H9 (cell line): ENCODE measurements around the gene SLC9A7. TPM values are rescaled to one million over a fixed set of nuclear protein-coding genes. Genes with fewer than 3 reads are reported as not detected.

Experiments
- DNase-seq: peaks from one replicate; pipeline ENCODE4 v3.0.0-alpha.2; 2017
- H2AFZ ChIP-seq: one replicate; pipeline ENCODE4 v1.6.1; 2013; ENCODE audit warnings: mild to moderate bottlenecking, low read length, control low read depth, moderate library complexity
- H2AK5ac ChIP-seq: 2 replicates; pipeline ENCODE4 v1.6.1; 2013; ENCODE audit warnings: low read length, control low read depth, mixed read lengths; ENCODE audit not compliant: insufficient read length
- H2BK120ac ChIP-seq: one replicate; pipeline ENCODE4 v1.6.1; 2013; ENCODE audit warnings: low read depth, mild to moderate bottlenecking, low read length, control low read depth, inconsistent platforms; ENCODE audit not compliant: poor library complexity, severe bottlenecking
- H2BK12ac ChIP-seq: 2 replicates; pipeline ENCODE4 v1.6.1; 2013; ENCODE audit warnings: low read length, control low read depth, mixed read lengths, low read depth; ENCODE audit not compliant: insufficient read length
- H2BK15ac ChIP-seq: 2 replicates; pipeline ENCODE4 v1.6.1; 2013; ENCODE audit warnings: low read depth, low read length, control low read depth
- H2BK20ac ChIP-seq: one replicate; pipeline ENCODE4 v1.6.1; 2013; ENCODE audit warnings: low read depth, mild to moderate bottlenecking, low read length, control low read depth, inconsistent platforms; ENCODE audit not compliant: poor library complexity, severe bottlenecking
- H2BK5ac ChIP-seq: 2 replicates; pipeline ENCODE4 v1.6.1; 2013; ENCODE audit warnings: low read length, control low read depth, mixed read lengths; ENCODE audit not compliant: insufficient read length
- H3K14ac ChIP-seq: 2 replicates; pipeline ENCODE4 v1.6.1; 2013; ENCODE audit warnings: low read length, control low read depth; ENCODE audit not compliant: insufficient read depth
- H3K18ac ChIP-seq: 2 replicates; pipeline ENCODE4 v1.6.1; 2013; ENCODE audit warnings: low read depth, mild to moderate bottlenecking, mixed read lengths, low read length, control low read depth; ENCODE audit not compliant: insufficient read length
- H3K23ac ChIP-seq: 2 replicates; pipeline ENCODE4 v1.6.1; 2013; ENCODE audit warnings: low read length, control low read depth, mixed read lengths, low read depth; ENCODE audit not compliant: insufficient read length
- H3K23me2 ChIP-seq: 2 replicates; pipeline ENCODE4 v1.6.1; 2013; ENCODE audit warnings: low read depth, mild to moderate bottlenecking, mixed read lengths, low read length, control low read depth; ENCODE audit not compliant: insufficient read length, poor library complexity, severe bottlenecking
- H3K27ac ChIP-seq: 2 replicates; pipeline ENCODE4 v1.5.1; 2013; ENCODE audit warnings: low read length, control low read depth, mixed read lengths, low read depth; ENCODE audit not compliant: insufficient read length
- H3K27me3 ChIP-seq: 2 replicates; pipeline ENCODE4 v1.6.1; 2013; ENCODE audit warnings: low read length, control low read depth, inconsistent platforms; ENCODE audit not compliant: insufficient read depth
- H3K4ac ChIP-seq: 2 replicates; pipeline ENCODE4 v1.6.1; 2013; ENCODE audit warnings: low read depth, mild to moderate bottlenecking, control low read depth, inconsistent platforms, low read length, moderate library complexity
- H3K4me1 ChIP-seq: 2 replicates; pipeline ENCODE4 v1.6.1; 2013; ENCODE audit warnings: low read length, control low read depth, inconsistent platforms; ENCODE audit not compliant: insufficient read depth
- H3K4me2 ChIP-seq: 2 replicates; pipeline ENCODE4 v1.6.1; 2013; ENCODE audit warnings: low read length, control low read depth, mixed read lengths; ENCODE audit not compliant: insufficient read length, insufficient read depth
- H3K56ac ChIP-seq: 2 replicates; pipeline ENCODE4 v1.6.1; 2013; ENCODE audit warnings: low read depth, mild to moderate bottlenecking, mixed read lengths, low read length, control low read depth; ENCODE audit not compliant: insufficient read length
- H3K79me1 ChIP-seq: 2 replicates; pipeline ENCODE4 v1.6.1; 2013; ENCODE audit warnings: low read depth, mild to moderate bottlenecking, moderate library complexity, low read length, control low read depth, inconsistent platforms; ENCODE audit not compliant: insufficient read depth, poor library complexity, severe bottlenecking
- H3K79me2 ChIP-seq: 2 replicates; pipeline ENCODE4 v1.6.1; 2013; ENCODE audit warnings: low read length, control low read depth, inconsistent platforms; ENCODE audit not compliant: insufficient read depth
- H3K9ac ChIP-seq: 2 replicates; pipeline ENCODE4 v1.6.1; 2013; ENCODE audit warnings: low read length, control low read depth, mixed read lengths; ENCODE audit not compliant: insufficient read length; ENCODE audit errors: extremely low read depth
- H3K9me3 ChIP-seq: one replicate; pipeline ENCODE4 v1.6.1; 2013; ENCODE audit warnings: low read depth, low read length, inconsistent platforms; ENCODE audit not compliant: control insufficient read depth
- H3T11ph ChIP-seq: one replicate; pipeline ENCODE4 v1.6.1; 2013; ENCODE audit warnings: mild to moderate bottlenecking, low read length, control low read depth, inconsistent platforms
- H4K20me1 ChIP-seq: one replicate; pipeline ENCODE4 v1.6.1; 2013; ENCODE audit not compliant: control insufficient read depth, insufficient read length, insufficient read depth
- H4K5ac ChIP-seq: 2 replicates; pipeline ENCODE4 v1.6.1; 2013; ENCODE audit warnings: low read depth, mild to moderate bottlenecking, mixed read lengths, low read length, control low read depth; ENCODE audit not compliant: insufficient read length
- H4K8ac ChIP-seq: replicated peaks from 2 replicates; pipeline ENCODE4 v1.6.1; 2013; ENCODE audit warnings: low read length, control low read depth, mixed read lengths, low read depth; ENCODE audit not compliant: insufficient read length
- H4K91ac ChIP-seq: 2 replicates; pipeline ENCODE4 v1.6.1; 2013; ENCODE audit warnings: low read depth, mild to moderate bottlenecking, moderate library complexity, mixed read lengths, low read length, control low read depth; ENCODE audit not compliant: insufficient read length
- H3K27ac Mint-ChIP-seq, 3 experiments: 2 replicates in 2 of 3; 3 replicates in 1 of 3; pipeline ENCODE4 v1.8.0; 2020 to 2021; ENCODE audit warnings: mixed read lengths in 3 of 3, mild to moderate bottlenecking in 1 of 3, moderate library complexity in 1 of 3
- H3K27me3 Mint-ChIP-seq: 2 replicates; pipeline ENCODE4 v1.8.0; 2021; ENCODE audit warnings: low read depth, mild to moderate bottlenecking, moderate library complexity, mixed read lengths
- H3K36me3 Mint-ChIP-seq, 3 experiments: 2 replicates in 2 of 3; 3 replicates in 1 of 3; pipeline ENCODE4 v1.8.0; 2020 to 2021; ENCODE audit warnings: low read depth in 3 of 3, mixed read lengths in 3 of 3; ENCODE audit not compliant: insufficient read depth in 1 of 3
- H3K4me1 Mint-ChIP-seq, 2 experiments: 2 replicates each; pipeline ENCODE4 v1.8.0; 2020; ENCODE audit warnings: mixed read lengths in 2 of 2
- H3K4me3 Mint-ChIP-seq, 2 experiments: 2 replicates in 1 of 2; 3 replicates in 1 of 2; pipeline ENCODE4 v1.8.0; 2020 to 2021; ENCODE audit warnings: mild to moderate bottlenecking in 2 of 2, mixed read lengths in 2 of 2, moderate library complexity in 1 of 2
- H3K9me3 Mint-ChIP-seq, 2 experiments: 2 replicates in 1 of 2; 3 replicates in 1 of 2; pipeline ENCODE4 v1.8.0; 2020; ENCODE audit warnings: mild to moderate bottlenecking in 2 of 2, mixed read lengths in 2 of 2, moderate library complexity in 1 of 2
- WGBS: extraction: QIAGEN DNeasy Blood & Tissue Kit; methylation state at CpG from one replicate; pipeline ENCODE4 v1.1.7; 2013; ENCODE audit warnings: missing lambda C conversion rate, low lambda C conversion rate, mixed read lengths; ENCODE audit not compliant: insufficient read length; ENCODE audit errors: extremely low coverage; 5-methylcytosine and 5-hydroxymethylcytosine counted together
- total RNA-seq: library from RNA; stranded (reverse); gene quantifications from 2 replicates; pipeline ENCODE4 v1.2.1, GENCODE V29; 2021
- TF ChIP-seq, protein P1 (sequence below): fragments of 200-600 bp; sonication (generic); conservative IDR thresholded peaks from 3 replicates; pipeline ENCODE4 v1.8.0; 2021; ENCODE audit warnings: antibody characterized with exemption, mild to moderate bottlenecking

Gene SLC9A7
- total RNA-seq, 1 experiment from 2014 or later: 5.9 TPM

DNA sequence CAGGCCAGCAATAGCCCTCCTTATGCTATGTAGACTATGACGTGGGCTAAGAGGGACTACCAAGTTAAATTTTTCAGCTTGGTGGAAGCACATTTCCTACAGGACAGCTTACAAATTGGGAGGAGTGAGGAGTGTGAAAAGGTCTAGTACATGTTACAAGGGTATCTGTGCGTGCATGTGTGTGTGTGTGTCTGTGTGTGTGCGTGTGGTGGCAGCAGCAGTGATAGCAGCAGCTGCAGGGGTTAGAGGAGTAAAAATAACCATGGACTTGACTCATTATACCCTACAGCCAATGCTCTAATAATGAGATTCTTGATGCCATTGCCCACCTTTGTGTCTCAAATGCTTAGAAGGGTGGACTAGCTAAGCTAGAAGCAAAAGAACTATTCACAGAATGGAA lies 88.6 kb downstream of the SLC9A7 start:
- Histone ChIP-seq H2AFZ (no peak overlapping the region), H3K23me2 (no peaks in the 10 kb centered on the region), H3K4ac (no peak overlapping the region), H2BK120ac (no peak overlapping the region), H3T11ph (no peak overlapping the region), H2BK20ac (no peak overlapping the region), H3K56ac (no peak overlapping the region), H3K23ac (no peak overlapping the region), H2BK15ac (no peak overlapping the region), H2BK12ac (no peak overlapping the region), H3K18ac (no peak overlapping the region), H4K8ac (no peak overlapping the region), H3K14ac (no peak overlapping the region), H3K79me1 (no peaks in the 10 kb centered on the region), H3K27ac (no peak overlapping the region), H4K20me1 (no peaks in the 10 kb centered on the region), H2AK5ac (no peak overlapping the region), H3K9me3 (peaks cover 23% of the 10 kb centered on the region), H3K79me2 (no peaks in the 10 kb centered on the region), H4K91ac (no peak overlapping the region), H2BK5ac (no peak overlapping the region), H3K9ac (no peak overlapping the region), H3K4me2 (no peak overlapping the region), H4K5ac (no peak overlapping the region), H3K27me3 (no peaks in the 10 kb centered on the region), H3K4me1 (no peaks in the 10 kb centered on the region)
- DNase-seq: no peak
- no CpG with 5 or more reads among the region's 3 CpGs for WGBS
- H3K4me1 Mint-ChIP-seq: no peaks in the 10 kb centered on the region
- peaks cover 16 to 24% (median 19%) of the 10 kb centered on the region in 3 experiments for H3K36me3 Mint-ChIP-seq
- H3K27ac Mint-ChIP-seq: peak overlapping the region in 1 of 3 experiments; percentile 32; a peak in 1 of 7 replicates
- TF ChIP-seq, protein P1, sequence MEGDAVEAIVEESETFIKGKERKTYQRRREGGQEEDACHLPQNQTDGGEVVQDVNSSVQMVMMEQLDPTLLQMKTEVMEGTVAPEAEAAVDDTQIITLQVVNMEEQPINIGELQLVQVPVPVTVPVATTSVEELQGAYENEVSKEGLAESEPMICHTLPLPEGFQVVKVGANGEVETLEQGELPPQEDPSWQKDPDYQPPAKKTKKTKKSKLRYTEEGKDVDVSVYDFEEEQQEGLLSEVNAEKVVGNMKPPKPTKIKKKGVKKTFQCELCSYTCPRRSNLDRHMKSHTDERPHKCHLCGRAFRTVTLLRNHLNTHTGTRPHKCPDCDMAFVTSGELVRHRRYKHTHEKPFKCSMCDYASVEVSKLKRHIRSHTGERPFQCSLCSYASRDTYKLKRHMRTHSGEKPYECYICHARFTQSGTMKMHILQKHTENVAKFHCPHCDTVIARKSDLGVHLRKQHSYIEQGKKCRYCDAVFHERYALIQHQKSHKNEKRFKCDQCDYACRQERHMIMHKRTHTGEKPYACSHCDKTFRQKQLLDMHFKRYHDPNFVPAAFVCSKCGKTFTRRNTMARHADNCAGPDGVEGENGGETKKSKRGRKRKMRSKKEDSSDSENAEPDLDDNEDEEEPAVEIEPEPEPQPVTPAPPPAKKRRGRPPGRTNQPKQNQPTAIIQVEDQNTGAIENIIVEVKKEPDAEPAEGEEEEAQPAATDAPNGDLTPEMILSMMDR: no peak
- no peak overlapping the region for H3K4me3 Mint-ChIP-seq
- peaks cover 67% of the 10 kb centered on the region in 2 experiments for H3K9me3 Mint-ChIP-seq
- H3K27me3 Mint-ChIP-seq: no peaks in the 10 kb centered on the region
